SIG-M5 treated with dmso at 0.1 percent for 504 hours (cell line): ENCODE results near the gene ZCCHC14.
A peak's percentile ranks its signal among the peaks of the same experiment; 100 is the strongest.
"Not testable (repeated sequence)": the region's sequence is repeated elsewhere in the genome, so short reads cannot be mapped to it uniquely, and the experiment has no call there.

Experiments used
- DNase-seq: peaks from one replicate; lab custom pipeline; 2025; ENCODE audit not compliant: unreplicated experiment; lab: John Stamatoyannopoulos, UW

ZCCHC14 gene

GRCh38 chr16:87525352-87525751 lies 32.5 kb upstream of the ZCCHC14 start:
- DNase-seq: no peak

- no peak for DNase-seq
Observed at GRCh38 chr16:87524407-87524806, 31.6 kb upstream of the ZCCHC14 start.

GRCh38 chr16:87523605-87524004 lies 30.8 kb upstream of the ZCCHC14 start:
- DNase-seq: not testable (repeated sequence)

- DNase-seq: not testable (repeated sequence)
Observed at GRCh38 chr16:87521764-87522163, 28.9 kb upstream of the ZCCHC14 start.

- not testable (repeated sequence) for DNase-seq
Observed at GRCh38 chr16:87519170-87519569, 26.3 kb upstream of the ZCCHC14 start.

GRCh38 chr16:87518430-87519051 lies 25.7 kb upstream of the ZCCHC14 start:
- not testable (repeated sequence) for DNase-seq

- peak; percentile 13 for DNase-seq
Observed at GRCh38 chr16:87517610-87518429, 25.0 kb upstream of the ZCCHC14 start.

- no peak for DNase-seq
Observed at GRCh38 chr16:87516361-87516760, 23.5 kb upstream of the ZCCHC14 start.

GRCh38 chr16:87515475-87516330 lies 22.9 kb upstream of the ZCCHC14 start:
- no peak for DNase-seq

GRCh38 chr16:87509778-87510177 lies 17.0 kb upstream of the ZCCHC14 start:
- DNase-seq: not testable (repeated sequence)

- no peak for DNase-seq
Observed at GRCh38 chr16:87507351-87508069, 14.7 kb upstream of the ZCCHC14 start.

GRCh38 chr16:87506423-87507350 lies 13.9 kb upstream of the ZCCHC14 start:
- no peak for DNase-seq

GRCh38 chr16:87505834-87506233 lies 13.0 kb upstream of the ZCCHC14 start:
- DNase-seq: no peak

- not testable (repeated sequence) for DNase-seq
Observed at GRCh38 chr16:87503232-87503937, 10.6 kb upstream of the ZCCHC14 start.

- no peak for DNase-seq
Observed at GRCh38 chr16:87502308-87502969, 9.6 kb upstream of the ZCCHC14 start.

GRCh38 chr16:87501117-87501516 lies 8.3 kb upstream of the ZCCHC14 start:
- DNase-seq: no peak

GRCh38 chr16:87499189-87499486 lies 6.3 kb upstream of the ZCCHC14 start:
- DNase-seq: no peak

GRCh38 chr16:87498324-87499188 lies 5.7 kb upstream of the ZCCHC14 start:
- DNase-seq: no peak
